Urothelium cell line (cell line): Measurements from ENCODE around the gene AQP7.
"Not testable (repeated sequence)": the region's sequence is repeated elsewhere in the genome, so short reads cannot be mapped to it uniquely, and the experiment has no call there.

ENCODE experiments used
- DNase-seq: peaks from one replicate; pipeline ENCODE4 v3.0.0; 2011; ENCODE audit warnings: low spot score, mixed read lengths
- FAIRE-seq: peaks from 2 replicates; lab custom pipeline; 2011; peaks lifted over from hg19 to GRCh38; lab: Jason Lieb, UNC

Gene AQP7

GRCh38 chr9:33377089-33377715 lies 25.2 kb downstream of the AQP7 start:
- DNase-seq (no peak), FAIRE-seq (no peak)

GRCh38 chr9:33375841-33376321 lies 26.5 kb downstream of the AQP7 start:
- DNase-seq (no peak), FAIRE-seq (no peak)

- DNase-seq (no peak), FAIRE-seq (no peak)
Observed at GRCh38 chr9:33375238-33375840, 27.0 kb downstream of the AQP7 start.

- FAIRE-seq (no peak), DNase-seq (peak; percentile 80)
Observed at GRCh38 chr9:33374634-33375237, 27.6 kb downstream of the AQP7 start.

- DNase-seq (no peak), FAIRE-seq (no peak)
Observed at GRCh38 chr9:33374190-33374589, 28.2 kb downstream of the AQP7 start.

GRCh38 chr9:33372900-33373299 lies 29.5 kb downstream of the AQP7 start:
- no peak for DNase-seq
- no peak for FAIRE-seq

- FAIRE-seq (no peak), DNase-seq (no peak)
Observed at GRCh38 chr9:33366979-33367480, 35.3 kb downstream of the AQP7 start.

- not testable (repeated sequence) for DNase-seq, FAIRE-seq
Observed at GRCh38 chr9:33364814-33365213, 37.6 kb downstream of the AQP7 start.

- FAIRE-seq = no peak
- no peak for DNase-seq
Observed at GRCh38 chr9:33364127-33364526, 38.2 kb downstream of the AQP7 start.

GRCh38 chr9:33358641-33359040 lies 43.7 kb downstream of the AQP7 start:
- not testable (repeated sequence) for DNase-seq, FAIRE-seq

GRCh38 chr9:33355933-33356332 lies 46.4 kb downstream of the AQP7 start:
- no peak for DNase-seq
- FAIRE-seq = peak; percentile 44

GRCh38 chr9:33354651-33355211 lies 47.6 kb downstream of the AQP7 start:
- DNase-seq (no peak), FAIRE-seq (peak; percentile 37)

GRCh38 chr9:33351547-33351946 lies 50.8 kb downstream of the AQP7 start:
- DNase-seq (no peak), FAIRE-seq (no peak)

- no peak for DNase-seq
- no peak for FAIRE-seq
Observed at GRCh38 chr9:33350310-33350709, 52.1 kb downstream of the AQP7 start.

- DNase-seq = no peak
- no peak for FAIRE-seq
Observed at GRCh38 chr9:33349743-33350142, 52.6 kb downstream of the AQP7 start.

GRCh38 chr9:33348998-33349397 lies 53.4 kb downstream of the AQP7 start:
- no peak for FAIRE-seq

GRCh38 chr9:33346564-33346963 lies 55.8 kb downstream of the AQP7 start:
- FAIRE-seq (no peak), DNase-seq (no peak)

More at GRCh38 chr9:33348998-33349397, 53.4 kb downstream of the AQP7 start:
- no peak for DNase-seq

- DNase-seq (no peak), FAIRE-seq (no peak)
Observed at GRCh38 chr9:33344145-33344544, 58.2 kb downstream of the AQP7 start.

- FAIRE-seq (no peak), DNase-seq (no peak)
Observed at GRCh38 chr9:33341182-33341581, 61.2 kb downstream of the AQP7 start.

GRCh38 chr9:33340186-33340585 lies 62.2 kb downstream of the AQP7 start:
- FAIRE-seq (no peak), DNase-seq (no peak)
